Endothelial cell of umbilical vein (primary cell): Measurements from ENCODE around the gene ARG2. TPM values are rescaled to one million over a fixed set of nuclear protein-coding genes. Genes with fewer than 3 reads are reported as not detected.

Experiments used
- BruUV-seq: library from RNA; stranded (reverse); fragments of 400-500 nt; replicated peaks from 2 replicates; lab custom pipeline; 2021; lab: Mats Ljungman, UMichigan
- CTCF ChIA-PET: fragments of 300-600, 350-600 bp; sonication (Branson Sonifier 250); formaldehyde crosslinking; loops from one replicate; lab custom pipeline; 2021; ENCODE audit warnings: antibody characterized with exemption, inconsistent platforms; lab: Charles Lee
- POLR2A ChIA-PET: fragments of 300-600, 350-600 bp; sonication (Branson Sonifier 250); formaldehyde crosslinking; loops from one replicate; lab custom pipeline; 2021; ENCODE audit warnings: antibody characterized with exemption, inconsistent platforms; lab: Charles Lee
- DNase-seq: peaks from one replicate; pipeline ENCODE4 v3.0.0-alpha.2; 2011; ENCODE audit warnings: low read depth, low spot score
- FAIRE-seq: peaks from 2 replicates; lab custom pipeline; 2011; peaks lifted over from hg19 to GRCh38; lab: Jason Lieb, UNC
- H2AFZ ChIP-seq: 2 replicates; pipeline ENCODE4 v1.6.0; 2012; ENCODE audit warnings: low read depth, low read length, control low read depth, inconsistent platforms
- H3K27ac ChIP-seq: 2 replicates; pipeline ENCODE4 v1.5.1; 2011; ENCODE audit warnings: low read depth, mild to moderate bottlenecking, control low read depth, low read length, moderate library complexity; ENCODE audit not compliant: insufficient read depth
- H3K27me3 ChIP-seq, 2 experiments: 2 replicates each; pipeline versions ENCODE4 v1.6.0 to v1.6.1; 2011; ENCODE audit warnings: low read length in 2 of 2, mixed read lengths in 1 of 2; ENCODE audit not compliant: control insufficient read depth in 2 of 2, insufficient read depth in 2 of 2
- H3K36me3 ChIP-seq, 2 experiments: 2 replicates in 1 of 2; 3 replicates in 1 of 2; pipeline ENCODE4 v1.5.1; 2011; ENCODE audit warnings: low read length in 2 of 2, mild to moderate bottlenecking in 1 of 2, moderate library complexity in 1 of 2; ENCODE audit not compliant: control insufficient read depth in 2 of 2, insufficient read depth in 2 of 2; ENCODE audit errors: extremely low read depth in 1 of 2
- H3K4me1 ChIP-seq: 3 replicates; pipeline ENCODE4 v1.5.1; 2011; ENCODE audit warnings: mild to moderate bottlenecking, low read length; ENCODE audit not compliant: control insufficient read depth, insufficient read depth; ENCODE audit errors: extremely low read depth
- H3K4me2 ChIP-seq: 2 replicates; pipeline ENCODE4 v1.6.1; 2011; ENCODE audit warnings: low read length, control low read depth, mixed read lengths; ENCODE audit not compliant: insufficient read depth
- H3K4me3 ChIP-seq, 3 experiments: fragments of 200-600 bp in 1 of 3; sonication (generic), shearing (Covaris generic) in 1 of 3; replicated peaks in 1 of 3; 2 replicates each; pipeline ENCODE4 v1.5.1; 2011 to 2016; ENCODE audit warnings: control low read depth in 3 of 3, low read length in 3 of 3, mild to moderate bottlenecking in 2 of 3, inconsistent platforms in 1 of 3, low read depth in 1 of 3, moderate library complexity in 1 of 3; ENCODE audit not compliant: insufficient read depth in 1 of 3
- H3K79me2 ChIP-seq: 2 replicates; pipeline ENCODE4 v1.6.0; 2012; ENCODE audit warnings: low read length, inconsistent platforms; ENCODE audit not compliant: control insufficient read depth, insufficient read depth
- H3K9ac ChIP-seq: replicated peaks from 2 replicates; pipeline ENCODE3; 2011; ENCODE audit warnings: low read length, control low read depth; ENCODE audit not compliant: insufficient read depth; ENCODE audit errors: extremely low read depth
- H3K9me1 ChIP-seq: replicated peaks from 3 replicates; pipeline ENCODE4 v1.6.0; 2011; ENCODE audit warnings: mild to moderate bottlenecking, low read length; ENCODE audit not compliant: control insufficient read depth, insufficient read depth; ENCODE audit errors: extremely low read depth
- H3K9me3 ChIP-seq: replicated peaks from 2 replicates; pipeline ENCODE4 v1.5.1; 2012; ENCODE audit warnings: low read length, inconsistent platforms; ENCODE audit not compliant: control insufficient read depth, insufficient read depth
- H4K20me1 ChIP-seq: replicated peaks from 2 replicates; pipeline ENCODE3; 2011; ENCODE audit warnings: mild to moderate bottlenecking, low read length; ENCODE audit not compliant: control insufficient read depth, insufficient read depth; ENCODE audit errors: extremely low read depth
- EZH2 ChIP-seq: IDR thresholded peaks from 2 replicates; pipeline ENCODE4 v1.6.1; 2012; ENCODE audit warnings: borderline replicate concordance, low read depth, mild to moderate bottlenecking, moderate library complexity, low read length, inconsistent platforms; ENCODE audit not compliant: severe bottlenecking
- FOS ChIP-seq: IDR thresholded peaks from 2 replicates; pipeline ENCODE4 v1.6.1; 2011; ENCODE audit warnings: mild to moderate bottlenecking, low read length, moderate library complexity, borderline replicate concordance; ENCODE audit not compliant: insufficient read depth
- GATA2 ChIP-seq: IDR thresholded peaks from 2 replicates; pipeline ENCODE4 v1.7.0; 2011; ENCODE audit warnings: low read depth, mild to moderate bottlenecking, moderate library complexity, mixed read lengths, low read length; ENCODE audit not compliant: insufficient read length, insufficient read depth
- JUN ChIP-seq: IDR thresholded peaks from 2 replicates; pipeline ENCODE4 v1.6.1; 2011; ENCODE audit warnings: borderline replicate concordance, low read depth; ENCODE audit not compliant: insufficient read length, insufficient read depth
- MAX ChIP-seq: IDR thresholded peaks from 2 replicates; pipeline ENCODE4 v1.6.1; 2011; ENCODE audit not compliant: insufficient read depth, insufficient read length
- MYC ChIP-seq: IDR thresholded peaks from one replicate; pipeline ENCODE4 v1.6.1; 2011; ENCODE audit warnings: mild to moderate bottlenecking, low read depth, low read length
- POLR2A ChIP-seq: IDR thresholded peaks from 2 replicates; pipeline ENCODE4 v1.6.1; 2012; ENCODE audit warnings: low read depth, mild to moderate bottlenecking, control low read depth, low read length
- POLR2AphosphoS5 ChIP-seq: IDR thresholded peaks from 2 replicates; pipeline ENCODE4 v1.6.1; 2012; ENCODE audit warnings: low read depth, mild to moderate bottlenecking, control low read depth, low read length, moderate library complexity; ENCODE audit not compliant: insufficient read depth
- dilution Hi-C: fragments of 300-500 bp; cut with MboI; formaldehyde crosslinking; loops from one replicate; pipeline ENCODE4 v1.15.0; 2019; ENCODE audit warnings: low sequenced_read_pairs; ENCODE audit not compliant: extremely low pct_ligation_motif_present
- intact Hi-C: fragments of 100-400 bp; cut with micrococcal nuclease; formaldehyde crosslinking; loops from one replicate; pipeline ENCODE4 v1.10.0; 2022
- polyA plus RNA-seq, 4 experiments: library from polyadenylated mRNA; depleted of rRNA in 3 of 4; stranded (reverse) in 3 of 4; unstranded in 1 of 4; fragments of >200 nt; gene quantifications; 2 replicates each; pipeline versions ENCODE4 v1.2.1 to v1.2.3, GENCODE V29; 2011 to 2012; ENCODE audit warnings: missing spikeins in 1 of 4
- total RNA-seq: library from RNA; stranded (reverse); gene quantifications from 2 replicates; pipeline ENCODE4 v1.2.3, GENCODE V29; 2021
- TF ChIP-seq, protein P1 (sequence below), 2 donors: IDR thresholded peaks; 1 replicate in 1 of 2; 2 replicates in 1 of 2; pipeline ENCODE4 v1.5.1; 2011; ENCODE audit warnings: low read length in 2 of 2, mild to moderate bottlenecking in 2 of 2, moderate library complexity in 2 of 2, control low read depth in 1 of 2, inconsistent platforms in 1 of 2, low read depth in 1 of 2; ENCODE audit not compliant: insufficient read depth in 1 of 2; ENCODE audit errors: extremely low read depth in 1 of 2

ARG2 gene
- total and polyA plus RNA-seq, 2 donors (not counting 3 experiments of a cell fraction or from before 2014, with no cell fraction given) = 16.6 to 22.5 TPM

DNA sequence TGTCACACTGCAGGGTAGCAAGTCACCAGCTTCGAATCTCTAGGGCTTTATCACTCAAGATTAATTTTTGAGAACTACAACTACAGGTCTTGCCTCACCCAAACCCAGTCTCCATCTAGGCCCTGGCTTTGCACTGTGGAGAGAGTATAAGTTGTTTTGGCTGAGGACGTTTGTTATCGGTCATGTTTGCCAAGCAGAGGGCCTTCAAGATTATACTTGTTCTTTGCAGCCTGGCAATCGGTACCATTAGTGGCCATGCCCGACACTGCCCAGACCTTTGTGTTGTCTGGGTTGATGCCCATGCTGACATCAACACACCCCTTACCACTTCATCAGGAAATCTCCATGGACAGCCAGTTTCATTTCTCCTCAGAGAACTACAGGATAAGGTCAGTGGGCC, 25.7 kb downstream of the ARG2 start:
- H3K9me3 ChIP-seq = no peaks in the 10 kb centered on the region
- POLR2A ChIA-PET = no interaction called here
- CTCF ChIA-PET = interaction anchor here (0.9 to 3.3 kb wide), 3 partner anchors 22 to 46 kb away, joined by 3 to 21 read pairs (median 9); no protein-coding TSS in a partner anchor
- no peaks in the 10 kb centered on the region for H3K9me1 ChIP-seq
- dilution Hi-C loops = no loop called here
- H3K4me3 ChIP-seq = no peak overlapping the region
- no peak overlapping the region for H2AFZ ChIP-seq
- no peak for FAIRE-seq
- no peaks in the 10 kb centered on the region for H3K4me1 ChIP-seq
- peaks cover 13 to 15% of the 10 kb centered on the region in 2 experiments for H3K36me3 ChIP-seq
- no peak overlapping the region for H3K4me2 ChIP-seq
- no peaks in the 10 kb centered on the region for H3K27me3 ChIP-seq
- intact Hi-C loops = no loop called here
- no peaks in the 10 kb centered on the region for H3K79me2 ChIP-seq
- TF ChIP-seq POLR2AphosphoS5 (no peak), JUN (no peak), MYC (no peak), MAX (no peak), FOS (no peak), GATA2 (no peak), POLR2A (no peak), EZH2 (no peak)
- TF ChIP-seq, protein P1, sequence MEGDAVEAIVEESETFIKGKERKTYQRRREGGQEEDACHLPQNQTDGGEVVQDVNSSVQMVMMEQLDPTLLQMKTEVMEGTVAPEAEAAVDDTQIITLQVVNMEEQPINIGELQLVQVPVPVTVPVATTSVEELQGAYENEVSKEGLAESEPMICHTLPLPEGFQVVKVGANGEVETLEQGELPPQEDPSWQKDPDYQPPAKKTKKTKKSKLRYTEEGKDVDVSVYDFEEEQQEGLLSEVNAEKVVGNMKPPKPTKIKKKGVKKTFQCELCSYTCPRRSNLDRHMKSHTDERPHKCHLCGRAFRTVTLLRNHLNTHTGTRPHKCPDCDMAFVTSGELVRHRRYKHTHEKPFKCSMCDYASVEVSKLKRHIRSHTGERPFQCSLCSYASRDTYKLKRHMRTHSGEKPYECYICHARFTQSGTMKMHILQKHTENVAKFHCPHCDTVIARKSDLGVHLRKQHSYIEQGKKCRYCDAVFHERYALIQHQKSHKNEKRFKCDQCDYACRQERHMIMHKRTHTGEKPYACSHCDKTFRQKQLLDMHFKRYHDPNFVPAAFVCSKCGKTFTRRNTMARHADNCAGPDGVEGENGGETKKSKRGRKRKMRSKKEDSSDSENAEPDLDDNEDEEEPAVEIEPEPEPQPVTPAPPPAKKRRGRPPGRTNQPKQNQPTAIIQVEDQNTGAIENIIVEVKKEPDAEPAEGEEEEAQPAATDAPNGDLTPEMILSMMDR (IDR thresholded peaks at IDR 0.05; ENCODE audit: extremely low read depth in 1 of 2, insufficient read depth in 1 of 2, low read depth in 1 of 2, low read length in 2 of 2) = no peak
- no peaks in the 10 kb centered on the region for H4K20me1 ChIP-seq
- H3K27ac ChIP-seq = no peak overlapping the region
- BruUV-seq = no TSS peak
- H3K9ac ChIP-seq = no peak overlapping the region
- no peak for DNase-seq
